DOHH2 (cell line): ENCODE results near the gene KNDC1.
"Not testable (repeated sequence)": the region's sequence is repeated elsewhere in the genome, so short reads cannot be mapped to it uniquely, and the experiment has no call there.

Experiments used
- CTCF ChIP-seq: fragments of 200-600 bp; sonication (generic); IDR thresholded peaks from one replicate; pipeline ENCODE4 v1.5.1; 2014; ENCODE audit warnings: antibody characterized with exemption, mild to moderate bottlenecking, low read depth, low read length; ENCODE audit not compliant: poor library complexity, severe bottlenecking
- EZH2phosphoT487 ChIP-seq: fragments of 200-600 bp; sonication (generic); IDR thresholded peaks from 2 replicates; pipeline ENCODE4 v1.6.1; 2017; ENCODE audit warnings: borderline replicate concordance, mild to moderate bottlenecking, antibody characterized with exemption, low read length, moderate library complexity, mixed read lengths

- not testable (repeated sequence) for TF ChIP-seq CTCF, EZH2phosphoT487
Observed at GRCh38 chr10:133265052-133265451, 105.0 kb downstream of the KNDC1 start.
